Ovary (tissue), 3 donors: ENCODE results near the gene IFITM1.

Source experiments
- CTCF ChIP-seq, 3 donors: fragments of 450-650 bp in 2 of 3; fragments of 200-600 bp in 1 of 3; IDR thresholded peaks; one replicate each; pipeline versions ENCODE4 v1.5.1 to v1.8.0; 2016 to 2022; ENCODE audit warnings: antibody characterized with exemption in 3 of 3, mild to moderate bottlenecking in 1 of 3
- EP300 ChIP-seq: sonication (generic); formaldehyde crosslinking; IDR thresholded peaks from one replicate; pipeline ENCODE4 v1.6.1; 2017; ENCODE audit warnings: antibody characterized with exemption
- POLR2A ChIP-seq: fragments of 450-650 bp; IDR thresholded peaks from one replicate; pipeline ENCODE4 v1.6.1; 2017; ENCODE audit warnings: antibody characterized with exemption, mild to moderate bottlenecking, moderate library complexity
- donor health status: DM: no; HTN: no; CAD: no.

- TF ChIP-seq CTCF (IDR thresholded peaks at IDR 0.05) (no peak), POLR2A (no peak), EP300 (no peak)
Measured at GRCh38 chr11:270451-271318, 43.2 kb upstream of the IFITM1 start.
